HG02588 (cell line): ENCODE measurements around the gene ACAA2.

Source experiments
- ATAC-seq: cut with Tn5 transposase; IDR thresholded peaks from one replicate; pipeline ENCODE4 v1.9.1; 2021; ENCODE audit warnings: mild to moderate bottlenecking, moderate library complexity; ENCODE audit not compliant: unreplicated experiment

ACAA2 gene

DNA sequence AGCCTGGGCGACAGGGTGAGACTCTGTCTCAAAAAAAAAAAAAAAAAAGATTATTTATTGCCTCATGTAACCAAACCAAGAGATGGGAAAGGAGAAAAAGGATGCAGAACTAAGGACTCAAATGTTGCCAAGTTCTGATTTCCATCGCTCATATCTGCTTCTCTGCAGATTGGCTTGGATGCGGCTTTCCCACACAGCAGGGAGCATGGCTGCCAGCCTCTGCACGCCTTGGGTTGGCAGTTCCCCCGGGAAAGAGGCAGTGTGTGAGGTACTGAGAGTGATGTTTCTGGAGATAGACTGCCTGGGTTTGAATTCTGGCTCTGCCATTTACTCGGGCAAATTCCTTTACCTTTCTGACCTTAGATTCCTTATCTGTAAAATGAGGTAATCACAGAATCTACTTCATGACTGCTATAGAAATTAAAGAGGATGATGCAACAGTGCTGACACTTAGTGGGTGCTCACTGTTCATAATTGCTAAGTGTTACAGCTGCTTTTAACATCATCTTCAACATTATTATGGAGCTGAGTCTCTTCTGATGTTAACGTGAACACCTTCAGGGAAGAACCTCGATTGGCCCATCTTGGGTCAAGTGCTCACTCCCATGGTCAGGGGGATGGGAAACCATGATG is 68.8 kb downstream of the ACAA2 start:
- ATAC-seq = no peak

DNA sequence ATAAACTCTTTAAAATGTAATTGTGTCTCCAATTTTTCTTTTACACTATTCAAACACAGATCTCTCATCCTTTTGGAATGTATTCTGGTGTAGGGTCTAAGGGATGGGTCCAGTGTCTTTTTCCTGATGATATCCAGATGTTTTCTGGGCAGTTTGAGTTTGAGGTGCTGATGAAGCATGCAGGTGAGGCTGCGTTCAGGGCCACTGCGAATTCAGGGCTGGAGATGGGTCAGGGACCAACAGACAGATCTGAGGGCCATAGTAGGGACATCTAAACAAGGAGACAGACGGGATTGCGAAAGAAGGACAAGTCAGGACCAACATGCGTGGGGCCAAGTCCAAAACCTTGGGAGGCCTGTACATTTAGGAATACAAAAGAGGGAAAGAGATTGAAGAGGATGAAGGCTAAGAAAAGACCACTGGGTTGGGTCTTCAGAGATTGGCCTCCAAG is 70.2 kb downstream of the ACAA2 start:
- no peak for ATAC-seq

DNA sequence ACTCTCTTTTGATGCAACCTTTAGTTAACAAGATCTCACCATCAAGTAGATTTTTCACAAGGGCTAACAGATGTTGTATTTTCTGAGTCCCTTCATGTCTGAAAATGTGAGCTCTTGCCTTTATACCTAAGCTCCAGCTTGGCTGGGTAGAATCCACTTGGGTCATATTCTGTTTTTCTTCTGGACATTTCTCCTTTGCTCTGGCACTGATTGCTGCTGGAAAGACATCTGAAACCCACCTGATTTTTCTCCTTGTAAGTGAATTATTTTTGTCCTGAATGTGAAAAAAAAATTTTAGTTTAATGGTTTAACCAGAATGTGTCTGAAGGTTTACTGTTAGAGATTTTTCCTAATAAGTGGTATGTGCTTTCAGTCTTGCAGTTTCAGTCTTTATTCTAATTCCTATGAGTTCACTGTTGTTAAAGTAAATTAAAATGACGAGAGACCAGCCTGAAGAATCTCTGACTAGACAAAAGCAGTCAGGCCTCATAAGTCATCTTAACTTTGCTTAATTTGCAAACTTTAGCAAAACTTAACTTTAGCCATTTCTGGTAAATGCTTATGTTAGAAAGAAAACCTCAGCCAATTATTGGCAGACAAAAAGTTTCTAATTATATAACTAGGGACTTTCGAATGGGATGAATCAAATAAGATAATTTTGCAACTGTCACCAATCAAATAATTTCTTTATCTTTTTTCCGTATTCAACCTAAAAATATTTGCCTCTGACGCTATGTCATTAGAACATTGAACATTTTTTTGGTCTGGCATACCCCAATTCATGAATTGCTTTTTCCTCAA is 70.8 kb downstream of the ACAA2 start:
- no peak for ATAC-seq

DNA sequence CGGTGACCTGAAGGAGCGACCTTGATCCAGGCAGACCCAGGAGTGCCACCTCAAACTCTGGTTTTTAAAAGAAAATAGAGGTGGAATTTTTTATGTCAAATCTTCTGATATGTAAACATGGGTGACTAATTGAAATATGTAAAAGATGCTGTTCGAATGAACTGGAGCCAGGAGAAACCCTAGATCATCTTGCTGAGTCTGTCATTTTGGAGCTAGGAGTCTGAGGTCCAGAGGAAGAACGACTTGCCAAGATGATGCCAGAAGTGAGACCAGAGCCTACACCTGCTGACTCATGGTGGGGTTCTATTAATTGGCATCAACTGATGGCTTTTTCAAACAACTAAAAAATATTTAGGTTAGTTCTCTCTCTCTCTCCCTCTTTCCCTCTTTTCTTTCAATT is 74.1 kb downstream of the ACAA2 start:
- ATAC-seq = no peak

DNA sequence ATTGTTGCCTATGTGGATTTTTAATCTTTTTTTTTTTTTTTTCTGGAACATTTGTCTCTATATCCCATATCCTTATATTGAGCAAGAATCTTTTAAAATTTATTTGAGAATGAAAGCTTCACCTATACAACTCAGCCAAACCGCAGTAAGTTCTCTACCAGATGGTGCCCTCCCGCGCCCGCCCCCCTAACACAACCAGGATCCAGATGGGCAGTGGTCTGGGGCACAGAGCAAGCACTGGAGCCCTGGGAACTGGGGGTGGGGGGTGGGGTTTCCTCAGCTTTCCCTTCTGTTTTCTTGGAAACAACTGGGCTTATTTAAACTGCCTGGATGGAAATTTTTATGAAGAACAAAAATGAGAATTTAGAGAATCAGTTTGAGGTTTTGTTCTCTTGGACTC is 74.6 kb downstream of the ACAA2 start:
- ATAC-seq = no peak

DNA sequence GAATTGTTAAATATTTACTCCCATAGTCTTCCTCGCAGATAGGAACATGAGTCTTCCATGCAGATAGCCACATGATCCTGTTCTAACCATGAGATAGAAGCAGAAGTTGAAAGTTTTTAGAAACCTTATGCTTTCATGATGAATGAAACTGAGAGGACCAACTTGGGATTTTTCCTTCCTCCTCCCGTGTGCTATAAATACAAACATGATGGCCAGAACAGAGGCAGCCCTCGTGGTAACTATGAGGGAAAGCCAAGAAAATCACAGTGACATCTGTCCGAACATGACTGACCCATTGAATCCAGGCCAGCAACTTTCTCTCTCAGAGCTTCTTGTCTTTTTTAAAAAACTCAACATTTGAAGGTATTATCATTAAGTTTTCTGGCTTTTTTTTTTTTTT is 78.5 kb downstream of the ACAA2 start:
- no peak for ATAC-seq

DNA sequence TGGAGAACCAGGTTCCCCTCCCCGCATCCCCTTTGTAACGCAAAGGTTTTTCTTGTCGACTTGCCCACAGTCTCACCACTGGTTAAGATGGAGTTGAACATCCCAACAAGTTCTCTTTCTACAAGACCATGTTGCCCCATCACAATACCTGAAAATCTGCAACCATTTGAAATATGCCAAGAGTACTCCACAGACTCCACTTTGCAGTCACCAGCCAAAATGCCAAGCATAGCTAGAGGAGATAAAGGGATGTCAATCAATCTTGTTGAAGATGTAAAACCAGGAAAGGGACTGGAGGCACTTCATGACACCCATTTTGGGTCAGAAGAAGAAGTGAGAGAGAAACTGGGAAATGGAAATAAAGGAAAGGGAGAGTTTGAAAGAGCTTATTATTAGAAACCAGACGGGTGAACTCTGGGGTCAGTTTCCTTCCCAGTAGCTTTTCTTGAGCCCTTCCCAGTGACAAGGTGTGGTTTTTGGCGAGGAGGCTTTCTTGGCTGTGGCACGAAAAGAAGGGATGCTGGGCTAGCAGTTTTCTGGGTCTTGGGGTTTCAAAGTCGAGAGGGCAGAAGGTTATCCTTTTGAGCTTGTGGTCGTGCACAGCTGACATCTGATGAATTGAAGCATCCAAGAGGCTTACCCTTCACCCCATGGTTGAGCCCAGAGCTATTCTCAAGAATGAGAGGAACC is 79.3 kb downstream of the ACAA2 start:
- no peak for ATAC-seq

DNA sequence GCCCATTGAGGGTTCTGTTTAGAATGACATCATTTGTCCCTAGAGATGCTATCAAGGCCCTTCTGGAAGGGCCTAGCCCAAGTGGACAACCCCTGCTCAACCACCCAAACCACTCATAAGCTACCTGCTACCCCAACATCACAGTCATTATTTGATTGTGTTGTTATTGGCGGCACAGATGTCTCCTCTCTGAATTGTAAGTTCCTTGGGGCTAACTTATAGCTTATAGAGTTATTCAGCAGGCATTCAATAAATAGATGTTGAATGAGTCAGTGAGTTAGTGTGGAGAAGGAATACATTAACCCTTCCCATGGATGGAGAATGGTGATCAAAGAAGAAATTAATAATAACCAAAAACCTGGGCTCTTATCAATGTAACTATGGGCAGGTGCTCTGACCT is 80.0 kb downstream of the ACAA2 start:
- no peak for ATAC-seq
